A673 (cell line): ENCODE data around the gene SLC25A25. TPM values are rescaled to one million over a fixed set of nuclear protein-coding genes. Genes with fewer than 3 reads are reported as not detected.
"Not testable (repeated sequence)": the region's sequence is repeated elsewhere in the genome, so short reads cannot be mapped to it uniquely, and the experiment has no call there.

Experiments used
- BruUV-seq: library from RNA; stranded (reverse); fragments of 400-500 nt; replicated peaks from 2 replicates; lab custom pipeline; 2021; lab: Mats Ljungman, UMichigan
- CTCF ChIA-PET: fragments of 300-600 bp; sonication (Branson Sonifier 250); formaldehyde crosslinking; loops from one replicate; lab custom pipeline; 2022; ENCODE audit warnings: antibody characterized with exemption; lab: Charles Lee
- POLR2A ChIA-PET: fragments of 300-600 bp; sonication (Branson Sonifier 250); formaldehyde crosslinking; loops from one replicate; lab custom pipeline; 2022; ENCODE audit warnings: antibody characterized with exemption; ENCODE audit not compliant: low non-redundant PET; lab: Charles Lee
- DNase-seq: peaks from one replicate; pipeline ENCODE4 v3.0.0-alpha.2; 2015; ENCODE audit warnings: low spot score
- H3K27ac ChIP-seq: fragments of 200-600 bp; sonication (generic); 2 replicates; pipeline ENCODE4 v1.5.1; 2016; ENCODE audit warnings: mixed run types, low read depth, mild to moderate bottlenecking, mixed read lengths, antibody characterized with exemption, low read length; ENCODE audit not compliant: poor library complexity, severe bottlenecking
- H3K27me3 ChIP-seq: fragments of 200-600 bp; sonication (generic); replicated peaks from 2 replicates; pipeline ENCODE4 v1.6.1; 2017; ENCODE audit warnings: mixed run types, low read depth, mild to moderate bottlenecking, mixed read lengths, antibody characterized with exemption, low read length; ENCODE audit not compliant: insufficient read depth, poor library complexity
- H3K36me3 ChIP-seq: fragments of 200-600 bp; sonication (generic); 2 replicates; pipeline ENCODE4 v1.6.1; 2016; ENCODE audit warnings: mixed run types, mild to moderate bottlenecking, mixed read lengths, antibody characterized with exemption, low read length; ENCODE audit not compliant: insufficient read depth, poor library complexity, severe bottlenecking
- H3K4me1 ChIP-seq: fragments of 200-600 bp; sonication (generic); 2 replicates; pipeline ENCODE4 v1.6.1; 2017; ENCODE audit warnings: mixed run types, mild to moderate bottlenecking, mixed read lengths, antibody characterized with exemption, low read length; ENCODE audit not compliant: insufficient read depth, poor library complexity, severe bottlenecking
- H3K4me3 ChIP-seq: fragments of 200-600 bp; sonication (generic); 2 replicates; pipeline ENCODE4 v1.5.1; 2016; ENCODE audit warnings: low read depth, mixed run types, mild to moderate bottlenecking, mixed read lengths, low read length; ENCODE audit not compliant: poor library complexity, severe bottlenecking
- H3K9me3 ChIP-seq: fragments of 200-600 bp; sonication (generic); 2 replicates; pipeline ENCODE4 v1.6.1; 2016; ENCODE audit warnings: mixed run types, low read depth, mild to moderate bottlenecking, mixed read lengths, antibody characterized with exemption, low read length; ENCODE audit not compliant: poor library complexity, severe bottlenecking
- intact Hi-C: fragments of 100-400 bp; cut with micrococcal nuclease; formaldehyde crosslinking; loops from one replicate; pipeline ENCODE4 v1.10.0; 2022; ENCODE audit not compliant: unreplicated experiment
- total RNA-seq: library from RNA; stranded (reverse); gene quantifications from 2 replicates; pipeline ENCODE4 v1.2.3, GENCODE V29; 2021
- TF ChIP-seq, protein P1 (sequence below): fragments of 300-800, 200-600 bp; sonication (generic); conservative IDR thresholded peaks from 2 replicates; pipeline ENCODE4 v1.5.1; 2017; ENCODE audit warnings: low read depth, mild to moderate bottlenecking, antibody characterized with exemption, low read length, moderate library complexity, mixed read lengths

The SLC25A25 gene
- total RNA-seq, 1 experiment from 2014 or later = 24.7 TPM

DNA sequence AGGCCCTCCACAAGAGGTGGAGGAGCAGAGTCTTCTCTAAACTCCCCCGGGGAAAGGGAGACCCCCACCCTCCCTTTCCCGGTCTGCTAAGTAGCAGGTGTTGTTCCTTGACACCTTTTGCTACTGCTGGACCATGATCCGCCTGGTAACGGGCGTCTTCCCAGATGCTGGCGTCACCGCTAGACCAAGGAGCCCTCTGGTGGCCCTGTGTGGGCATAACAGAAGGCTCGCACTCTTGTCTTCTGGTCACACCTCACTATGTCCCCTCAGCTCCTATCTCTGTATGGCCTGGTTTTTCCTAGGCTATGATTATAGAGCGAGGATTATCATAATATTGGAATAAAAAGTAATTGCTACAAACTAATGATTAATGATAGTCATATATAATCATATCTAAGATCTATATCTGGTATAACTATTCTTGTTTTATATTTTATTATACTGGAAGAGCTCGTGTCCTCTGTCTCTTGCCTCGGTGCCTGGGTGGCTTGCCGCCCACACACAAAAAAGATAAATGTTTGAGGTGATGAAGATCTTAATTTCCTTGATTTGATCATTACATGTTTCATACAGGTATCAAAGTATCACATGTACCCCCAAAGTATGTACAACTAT lies 62.1 kb downstream of the SLC25A25 start:
- H3K4me1 ChIP-seq = peaks cover 20% of the 10 kb centered on the region
- DNase-seq, H3K36me3 ChIP-seq, intact Hi-C loops, H3K4me3 ChIP-seq, H3K27ac ChIP-seq, H3K9me3 ChIP-seq, CTCF ChIA-PET, H3K27me3 ChIP-seq, POLR2A ChIA-PET, BruUV-seq: not testable (repeated sequence)
- TF ChIP-seq, protein P1, sequence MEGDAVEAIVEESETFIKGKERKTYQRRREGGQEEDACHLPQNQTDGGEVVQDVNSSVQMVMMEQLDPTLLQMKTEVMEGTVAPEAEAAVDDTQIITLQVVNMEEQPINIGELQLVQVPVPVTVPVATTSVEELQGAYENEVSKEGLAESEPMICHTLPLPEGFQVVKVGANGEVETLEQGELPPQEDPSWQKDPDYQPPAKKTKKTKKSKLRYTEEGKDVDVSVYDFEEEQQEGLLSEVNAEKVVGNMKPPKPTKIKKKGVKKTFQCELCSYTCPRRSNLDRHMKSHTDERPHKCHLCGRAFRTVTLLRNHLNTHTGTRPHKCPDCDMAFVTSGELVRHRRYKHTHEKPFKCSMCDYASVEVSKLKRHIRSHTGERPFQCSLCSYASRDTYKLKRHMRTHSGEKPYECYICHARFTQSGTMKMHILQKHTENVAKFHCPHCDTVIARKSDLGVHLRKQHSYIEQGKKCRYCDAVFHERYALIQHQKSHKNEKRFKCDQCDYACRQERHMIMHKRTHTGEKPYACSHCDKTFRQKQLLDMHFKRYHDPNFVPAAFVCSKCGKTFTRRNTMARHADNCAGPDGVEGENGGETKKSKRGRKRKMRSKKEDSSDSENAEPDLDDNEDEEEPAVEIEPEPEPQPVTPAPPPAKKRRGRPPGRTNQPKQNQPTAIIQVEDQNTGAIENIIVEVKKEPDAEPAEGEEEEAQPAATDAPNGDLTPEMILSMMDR = 0 out of 2 replicates have a peak, but pooled peaks have one; percentile 33

- CTCF ChIA-PET, BruUV-seq, H3K9me3 ChIP-seq, intact Hi-C loops, DNase-seq, H3K27me3 ChIP-seq, H3K36me3 ChIP-seq, POLR2A ChIA-PET, H3K27ac ChIP-seq, H3K4me3 ChIP-seq: not testable (repeated sequence)
- peaks cover 20% of the 10 kb centered on the region for H3K4me1 ChIP-seq
Measured at GRCh38 chr9:128130651-128131050, 62.6 kb downstream of the SLC25A25 start.

GRCh38 chr9:128131346-128131745 lies 63.3 kb downstream of the SLC25A25 start:
- H3K4me3 ChIP-seq, H3K9me3 ChIP-seq, CTCF ChIA-PET, BruUV-seq, POLR2A ChIA-PET, H3K36me3 ChIP-seq, H3K27me3 ChIP-seq, H3K27ac ChIP-seq, intact Hi-C loops, DNase-seq: not testable (repeated sequence)
- peaks cover 13% of the 10 kb centered on the region for H3K4me1 ChIP-seq

DNA sequence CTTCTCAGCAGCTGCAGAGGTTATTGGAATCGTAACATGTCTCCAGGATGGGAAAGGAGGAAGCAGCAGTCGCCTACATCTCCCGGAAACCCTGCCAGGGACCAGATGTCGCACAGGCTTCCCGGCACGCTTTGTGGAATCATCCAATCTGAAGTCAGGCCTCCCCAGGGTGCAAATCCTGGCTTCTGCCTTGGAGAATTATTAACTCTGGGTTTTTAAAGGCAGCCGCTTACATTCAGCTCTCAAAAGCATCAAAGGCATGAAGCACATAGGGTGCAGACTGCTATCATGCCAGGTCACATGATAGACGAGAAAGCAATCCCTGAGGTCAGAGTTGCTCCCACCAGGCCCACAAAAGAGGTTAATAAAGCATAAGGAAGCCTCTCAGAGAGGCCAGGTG lies 64.1 kb downstream of the SLC25A25 start:
- H3K27me3 ChIP-seq, H3K4me3 ChIP-seq, BruUV-seq, H3K36me3 ChIP-seq, H3K9me3 ChIP-seq, CTCF ChIA-PET, POLR2A ChIA-PET, H3K4me1 ChIP-seq, intact Hi-C loops: not testable (repeated sequence)
- peak overlapping the region; percentile 37 for H3K27ac ChIP-seq
- DNase-seq = peak; percentile 68

DNA sequence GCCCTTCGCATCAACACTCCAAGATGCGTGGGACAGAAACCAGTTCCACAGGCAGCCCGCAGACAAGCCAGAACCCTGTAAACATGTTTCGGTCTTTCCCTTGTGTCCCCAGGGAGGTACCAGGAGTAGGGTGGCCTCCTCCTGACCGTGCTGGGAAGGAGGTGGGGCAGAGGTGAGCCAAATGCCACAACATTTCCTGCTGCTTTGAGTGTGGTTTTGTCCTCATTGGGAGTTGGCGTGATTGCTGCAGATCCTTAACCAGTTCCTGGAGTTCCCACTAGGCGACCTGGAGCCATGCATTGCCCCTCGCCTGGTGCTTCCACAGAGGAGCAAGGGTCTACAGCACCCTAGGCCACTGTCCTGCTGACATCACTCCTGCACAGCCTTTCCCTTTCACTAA lies 67.5 kb downstream of the SLC25A25 start:
- DNase-seq, H3K27ac ChIP-seq, POLR2A ChIA-PET, H3K36me3 ChIP-seq, H3K4me1 ChIP-seq, BruUV-seq, CTCF ChIA-PET, H3K4me3 ChIP-seq, H3K9me3 ChIP-seq, H3K27me3 ChIP-seq, intact Hi-C loops: not testable (repeated sequence)
